Fibroblast of lung (primary cell): Measurements from ENCODE around the gene GRPEL2. TPM values are rescaled to one million over a fixed set of nuclear protein-coding genes. Genes with fewer than 3 reads are reported as not detected.

Experiments used
- DNase-seq, 2 donors: peaks; one replicate each; pipeline versions ENCODE4 v3.0.0 to v3.0.0-alpha.2; 2010; ENCODE audit warnings: low read depth in 2 of 2
- H2AFZ ChIP-seq: 2 replicates; pipeline ENCODE4 v1.5.1; 2012; ENCODE audit warnings: low read length, control low read depth, inconsistent platforms
- H3K27ac ChIP-seq: 2 replicates; pipeline ENCODE4 v1.5.1; 2011; ENCODE audit warnings: low read length, control low read depth; ENCODE audit not compliant: insufficient read depth
- H3K27me3 ChIP-seq: 2 replicates; pipeline ENCODE4 v1.5.1; 2011; ENCODE audit warnings: mild to moderate bottlenecking, low read length; ENCODE audit not compliant: control insufficient read depth, insufficient read depth
- H3K36me3 ChIP-seq: 2 replicates; pipeline ENCODE4 v1.5.1; 2011; ENCODE audit warnings: low read length; ENCODE audit not compliant: control insufficient read depth, insufficient read depth
- H3K4me1 ChIP-seq: 2 replicates; pipeline ENCODE4 v1.5.1; 2011; ENCODE audit warnings: low read length; ENCODE audit not compliant: control insufficient read depth, insufficient read depth; ENCODE audit errors: extremely low read depth
- H3K4me2 ChIP-seq: 2 replicates; pipeline ENCODE4 v1.5.1; 2011; ENCODE audit warnings: low read length, control low read depth; ENCODE audit not compliant: insufficient read depth; ENCODE audit errors: extremely low read depth
- H3K4me3 ChIP-seq, 4 experiments: fragments of 200-600 bp in 1 of 4; sonication (generic) in 1 of 4; replicated peaks in 1 of 4; 2 replicates each; pipeline ENCODE4 v1.5.1; 2011 to 2016; ENCODE audit warnings: low read length in 4 of 4, low read depth in 3 of 4, mild to moderate bottlenecking in 3 of 4, control low read depth in 2 of 4, inconsistent platforms in 1 of 4, mixed read lengths in 1 of 4; ENCODE audit not compliant: insufficient read depth in 1 of 4; ENCODE audit errors: control extremely low read depth in 1 of 4
- H3K79me2 ChIP-seq: 2 replicates; pipeline ENCODE4 v1.5.1; 2012; ENCODE audit warnings: mild to moderate bottlenecking, low read length, inconsistent platforms; ENCODE audit not compliant: control insufficient read depth, insufficient read depth
- H3K9ac ChIP-seq: 2 replicates; pipeline ENCODE4 v1.5.1; 2011; ENCODE audit warnings: mild to moderate bottlenecking, low read length, control low read depth; ENCODE audit not compliant: insufficient read depth
- H3K9me3 ChIP-seq: 2 replicates; pipeline ENCODE4 v1.5.1; 2012; ENCODE audit warnings: low read depth, low read length; ENCODE audit not compliant: control insufficient read depth, insufficient read depth
- H4K20me1 ChIP-seq: 2 replicates; pipeline ENCODE4 v1.5.1; 2011; ENCODE audit warnings: low read length; ENCODE audit not compliant: control insufficient read depth, insufficient read depth; ENCODE audit errors: extremely low read depth
- EZH2 ChIP-seq: IDR thresholded peaks from 2 replicates; pipeline ENCODE4 v1.5.1; 2012; ENCODE audit warnings: low read length, control low read depth, mild to moderate bottlenecking; ENCODE audit errors: missing control alignments
- polyA plus RNA-seq, 2 donors: library from polyadenylated mRNA; depleted of rRNA in 1 of 2; stranded (reverse) in 1 of 2; unstranded in 1 of 2; fragments of >200 nt; gene quantifications; 2 replicates each; pipeline ENCODE4 v1.2.1, GENCODE V29; 2011 to 2012; ENCODE audit warnings: missing spikeins in 1 of 2
- total RNA-seq: library from RNA; depleted of rRNA; stranded (reverse); fragments of >200 nt; gene quantifications from 2 replicates; pipeline ENCODE4 v1.2.1, GENCODE V29; 2014
- TF ChIP-seq, protein P1 (sequence below), 2 donors: IDR thresholded peaks in 1 of 2; conservative IDR thresholded peaks in 1 of 2; 1 replicate in 1 of 2; 2 replicates in 1 of 2; pipeline ENCODE4 v1.5.1; 2011 to 2012; ENCODE audit warnings: low read length in 2 of 2, control low read depth in 1 of 2, inconsistent platforms in 1 of 2, low read depth in 1 of 2, mild to moderate bottlenecking in 1 of 2

Gene GRPEL2
- total and polyA plus RNA-seq, 2 donors (not counting 1 experiment from before 2014, with no cell fraction given), result 15.3 to 29.6 TPM

DNA sequence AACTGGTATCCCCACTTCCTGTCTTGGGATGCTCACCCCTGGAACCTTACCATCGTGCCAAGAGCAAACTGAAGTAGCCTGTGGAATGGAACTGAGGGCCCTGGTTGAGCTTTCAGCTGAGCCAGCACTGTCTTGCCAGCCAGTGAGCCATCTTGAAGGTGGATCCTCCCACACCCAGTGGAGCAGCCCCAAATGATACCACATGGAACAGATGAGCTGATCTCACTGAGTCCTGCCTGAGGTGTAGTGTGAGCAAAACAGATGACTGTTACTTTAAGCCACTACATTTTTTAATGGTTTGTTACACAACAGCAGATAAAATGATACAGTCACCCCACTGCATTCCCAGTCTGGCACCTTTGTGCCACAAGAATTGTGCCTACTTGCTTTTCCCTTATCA lies 10.4 kb downstream of the GRPEL2 start:
- Histone ChIP-seq H4K20me1 (no peaks in the 10 kb centered on the region), H3K27me3 (no peaks in the 10 kb centered on the region), H3K9ac (no peak overlapping the region), H3K4me2 (no peak overlapping the region), H3K9me3 (no peaks in the 10 kb centered on the region), H3K36me3 (peaks cover 11% of the 10 kb centered on the region), H3K4me1 (peaks cover 6% of the 10 kb centered on the region), H3K4me3 (no peak overlapping the region), H3K27ac (no peak overlapping the region), H2AFZ (no peak overlapping the region), H3K79me2 (no peaks in the 10 kb centered on the region)
- TF ChIP-seq, protein P1, sequence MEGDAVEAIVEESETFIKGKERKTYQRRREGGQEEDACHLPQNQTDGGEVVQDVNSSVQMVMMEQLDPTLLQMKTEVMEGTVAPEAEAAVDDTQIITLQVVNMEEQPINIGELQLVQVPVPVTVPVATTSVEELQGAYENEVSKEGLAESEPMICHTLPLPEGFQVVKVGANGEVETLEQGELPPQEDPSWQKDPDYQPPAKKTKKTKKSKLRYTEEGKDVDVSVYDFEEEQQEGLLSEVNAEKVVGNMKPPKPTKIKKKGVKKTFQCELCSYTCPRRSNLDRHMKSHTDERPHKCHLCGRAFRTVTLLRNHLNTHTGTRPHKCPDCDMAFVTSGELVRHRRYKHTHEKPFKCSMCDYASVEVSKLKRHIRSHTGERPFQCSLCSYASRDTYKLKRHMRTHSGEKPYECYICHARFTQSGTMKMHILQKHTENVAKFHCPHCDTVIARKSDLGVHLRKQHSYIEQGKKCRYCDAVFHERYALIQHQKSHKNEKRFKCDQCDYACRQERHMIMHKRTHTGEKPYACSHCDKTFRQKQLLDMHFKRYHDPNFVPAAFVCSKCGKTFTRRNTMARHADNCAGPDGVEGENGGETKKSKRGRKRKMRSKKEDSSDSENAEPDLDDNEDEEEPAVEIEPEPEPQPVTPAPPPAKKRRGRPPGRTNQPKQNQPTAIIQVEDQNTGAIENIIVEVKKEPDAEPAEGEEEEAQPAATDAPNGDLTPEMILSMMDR (conservative IDR thresholded peaks at IDR 0.05 in 1 of 2, IDR thresholded peaks at IDR 0.05 in 1 of 2; ENCODE audit: low read depth in 1 of 2, low read length in 2 of 2), result no peak
- TF ChIP-seq EZH2, result no peak
- DNase-seq, result no peak

DNA sequence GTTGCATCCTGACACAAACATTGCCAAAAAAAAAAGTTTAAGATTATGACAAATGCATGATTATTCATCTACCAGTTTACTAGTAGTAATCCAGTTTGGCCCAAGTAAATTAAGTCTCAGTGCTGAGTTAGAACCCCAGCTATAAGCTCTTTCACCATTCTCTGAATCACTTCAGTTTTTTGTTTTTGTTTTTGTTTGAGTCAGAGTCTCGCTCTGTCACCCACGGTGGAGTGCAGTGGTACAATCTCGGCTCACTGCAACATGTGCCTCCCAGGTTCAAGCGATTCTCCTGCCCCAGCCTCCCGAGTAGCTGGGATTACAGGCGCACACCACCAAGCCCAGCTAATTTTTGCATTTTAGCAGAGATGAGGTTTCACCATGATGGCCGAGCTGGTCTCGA lies 11.1 kb downstream of the GRPEL2 start:
- no peak overlapping the region for H3K9ac ChIP-seq
- H3K4me2 ChIP-seq, result no peak overlapping the region
- no peak overlapping the region for H3K27ac ChIP-seq
- H3K36me3 ChIP-seq, result peaks cover 7% of the 10 kb centered on the region
- no peak overlapping the region for H2AFZ ChIP-seq
- TF ChIP-seq EZH2, result no peak
- TF ChIP-seq, protein P1 (conservative IDR thresholded peaks at IDR 0.05 in 1 of 2, IDR thresholded peaks at IDR 0.05 in 1 of 2; ENCODE audit: low read depth in 1 of 2, low read length in 2 of 2), result no peak
- no peak for DNase-seq
- H3K4me3 ChIP-seq, result no peak overlapping the region
- H3K27me3 ChIP-seq, result no peaks in the 10 kb centered on the region
- H4K20me1 ChIP-seq, result no peaks in the 10 kb centered on the region
- H3K9me3 ChIP-seq, result no peaks in the 10 kb centered on the region
- H3K4me1 ChIP-seq, result peaks cover 6% of the 10 kb centered on the region
- no peaks in the 10 kb centered on the region for H3K79me2 ChIP-seq

DNA sequence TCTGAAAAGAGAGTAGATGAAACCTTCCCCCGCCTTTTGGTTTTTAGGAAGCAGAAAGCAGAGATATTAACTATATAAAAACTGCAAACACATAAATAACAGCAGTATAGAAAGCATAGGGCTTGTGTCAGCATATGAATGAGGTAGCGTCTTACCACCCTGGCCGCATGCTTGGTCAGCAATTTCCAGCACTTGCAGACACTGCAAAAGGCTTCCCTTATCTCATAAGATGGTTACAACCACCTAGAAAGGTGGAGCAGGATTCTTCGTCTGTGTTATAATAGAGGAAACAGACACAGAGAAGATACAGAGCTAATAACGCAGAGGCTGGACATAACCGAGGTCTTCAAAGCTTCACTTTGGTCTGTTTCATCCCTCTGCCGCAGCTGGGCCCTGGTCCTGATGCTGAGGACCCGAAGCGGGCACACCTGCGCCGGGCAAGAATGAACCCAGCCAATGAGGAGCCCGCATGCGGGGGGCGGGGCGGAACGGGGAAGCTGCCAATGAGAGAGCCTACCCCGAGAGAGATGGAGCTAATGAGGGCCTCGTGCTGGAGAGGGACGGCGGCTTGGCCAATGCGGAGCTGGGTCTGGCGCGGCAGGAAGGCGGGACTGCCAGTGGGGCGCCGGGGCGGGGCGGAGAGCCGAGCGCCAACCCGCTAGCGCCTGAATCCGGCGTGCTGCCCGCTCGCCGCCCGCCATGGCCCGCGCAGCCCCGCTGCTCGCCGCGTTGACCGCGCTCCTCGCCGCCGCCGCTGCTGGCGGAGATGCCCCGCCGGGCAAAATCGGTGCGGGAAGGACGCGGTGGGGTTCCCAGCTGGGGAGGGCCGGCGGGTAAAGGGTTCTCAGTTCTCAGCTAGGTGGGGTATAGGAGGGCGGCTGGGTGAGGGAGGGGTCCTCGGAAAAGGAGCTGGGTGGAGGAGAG lies 12.3 kb downstream of the GRPEL2 start, which contains the start of gene PCYOX1L:
Gene PCYOX1L (plus strand): TSS at position 677 of the 924 bp plus-strand sequence. CDS start 23 bp downstream, at position 700.
- Histone ChIP-seq H3K27me3 (no peaks in the 10 kb centered on the region), H3K4me3 (peak within 1 kb of the TSS; percentile 62 to 88 (median 75)), H3K79me2 (no peaks in the 10 kb centered on the region), H3K27ac (peak within 1 kb of the TSS; percentile 65), H3K9me3 (no peaks in the 10 kb centered on the region), H4K20me1 (no peaks in the 10 kb centered on the region), H3K4me2 (peak within 1 kb of the TSS; percentile 80), H3K36me3 (peaks cover 2% of the 10 kb centered on the region), H3K9ac (peak within 1 kb of the TSS; percentile 67), H3K4me1 (peaks cover 6% of the 10 kb centered on the region), H2AFZ (peak within 1 kb of the TSS; percentile 77)
- DNase-seq, result peak; percentile 92 to 95
- TF ChIP-seq, protein P1 (conservative IDR thresholded peaks at IDR 0.05 in 1 of 2, IDR thresholded peaks at IDR 0.05 in 1 of 2; ENCODE audit: low read depth in 1 of 2, low read length in 2 of 2), result no peak
- TF ChIP-seq EZH2, result no peak
